ENCODE results near the gene CREB5. TPM values are rescaled to one million over a fixed set of nuclear protein-coding genes. Genes with fewer than 3 reads are reported as not detected.
"Not testable (repeated sequence)": the region's sequence is repeated elsewhere in the genome, so short reads cannot be mapped to it uniquely, and the experiment has no call there.

Gene CREB5
- total and polyA plus RNA-seq, 10 donors = 0.88 to 56.8 (median 23.5) TPM

GRCh38 chr7:28782362-28782761 is 370.0 kb downstream of the CREB5 start:
- WGBS, 5 donors = 76 to 86% (median 80%) methylated on average over 2 of the region's 2 CpGs

GRCh38 chr7:28784171-28784902 is 372.0 kb downstream of the CREB5 start:
- Histone ChIP-seq H3K27me3 (replicated peaks in 1 of 7) (no peaks in the 10 kb centered on the region), H3K27ac (no peak overlapping the region), H3K4me1 (peaks cover 0 to 28% (median 12%) of the 10 kb centered on the region in 6 donors), H3K36me3 (no peaks in the 10 kb centered on the region), H3K9me3 (no peaks in the 10 kb centered on the region), H3K4me3 (no peak overlapping the region)
- intact Hi-C loops (cut with DNase I; ENCODE audit: low total_unique reads) = no loop called here
- DNase-seq = no peak
- WGBS, 5 donors = 50 to 66% (median 60%) methylated on average over 13 of the region's 13 CpGs
- no peak for TF ChIP-seq POLR2AphosphoS5 (IDR thresholded peaks at IDR 0.05)
- no peak for TF ChIP-seq POLR2A (IDR thresholded peaks at IDR 0.05)
- no peak for TF ChIP-seq CTCF (IDR thresholded peaks at IDR 0.05 in 8 of 11, conservative IDR thresholded peaks at IDR 0.05 in 3 of 11)

More at GRCh38 chr7:28782362-28782761, 370.0 kb downstream of the CREB5 start:
- no peak for DNase-seq
- Histone ChIP-seq H3K36me3 (no peaks in the 10 kb centered on the region), H3K9me3 (no peaks in the 10 kb centered on the region), H3K4me3 (no peak overlapping the region), H3K4me1 (peaks cover 0 to 28% (median 12%) of the 10 kb centered on the region in 6 donors), H3K27me3 (replicated peaks in 1 of 7) (no peaks in the 10 kb centered on the region), H3K27ac (no peak overlapping the region)
- intact Hi-C loops (cut with DNase I; ENCODE audit: low total_unique reads) = no loop called here
- no peak for TF ChIP-seq POLR2AphosphoS5 (IDR thresholded peaks at IDR 0.05)

GRCh38 chr7:28785041-28785995 is 373.0 kb downstream of the CREB5 start:
- WGBS, 5 donors = 87 to 94% (median 92%) methylated on average over 14 of the region's 14 CpGs
- intact Hi-C loops (cut with DNase I; ENCODE audit: low total_unique reads) = no loop called here

GRCh38 chr7:28786156-28786555 is 373.8 kb downstream of the CREB5 start:
- DNase-seq; intact Hi-C loops (cut with DNase I; ENCODE audit: low total_unique reads); H3K9me3 ChIP-seq; H3K36me3 ChIP-seq; H3K27me3 ChIP-seq (replicated peaks in 1 of 7); H3K27ac ChIP-seq; H3K4me3 ChIP-seq: not testable (repeated sequence)
- 95 to 98% (median 97%) methylated on average over 5 of the region's 5 CpGs for WGBS, 5 donors
- peaks cover 0 to 28% (median 12%) of the 10 kb centered on the region in 6 donors for H3K4me1 ChIP-seq

More at GRCh38 chr7:28785041-28785995, 373.0 kb downstream of the CREB5 start:
- no peak for DNase-seq
- no peak overlapping the region for H3K4me3 ChIP-seq
- no peaks in the 10 kb centered on the region for H3K27me3 ChIP-seq (replicated peaks in 1 of 7)
- H3K9me3 ChIP-seq = no peaks in the 10 kb centered on the region
- H3K27ac ChIP-seq = no peak overlapping the region
- TF ChIP-seq CTCF (IDR thresholded peaks at IDR 0.05 in 8 of 11, conservative IDR thresholded peaks at IDR 0.05 in 3 of 11) = no peak
- TF ChIP-seq POLR2A (IDR thresholded peaks at IDR 0.05) = no peak
- no peaks in the 10 kb centered on the region for H3K36me3 ChIP-seq
- H3K4me1 ChIP-seq = peaks cover 0 to 28% (median 12%) of the 10 kb centered on the region in 6 donors

GRCh38 chr7:28787106-28787505 is 374.8 kb downstream of the CREB5 start:
- intact Hi-C loops (cut with DNase I; ENCODE audit: low total_unique reads) = no loop called here
- no peak overlapping the region for H3K4me3 ChIP-seq

More at GRCh38 chr7:28787106-28787505, 374.8 kb downstream of the CREB5 start:
- peaks cover 0 to 21% (median 8%) of the 10 kb centered on the region in 6 donors for H3K4me1 ChIP-seq
- TF ChIP-seq POLR2AphosphoS5 (IDR thresholded peaks at IDR 0.05) (no peak), CTCF (IDR thresholded peaks at IDR 0.05 in 8 of 11, conservative IDR thresholded peaks at IDR 0.05 in 3 of 11) (no peak), POLR2A (IDR thresholded peaks at IDR 0.05) (no peak)
- no peak overlapping the region for H3K27ac ChIP-seq
- no peak for DNase-seq
- H3K9me3 ChIP-seq = no peaks in the 10 kb centered on the region
- H3K27me3 ChIP-seq (replicated peaks in 1 of 7) = no peaks in the 10 kb centered on the region
- H3K36me3 ChIP-seq = no peaks in the 10 kb centered on the region

Measured in spleen (tissue), 11 donors.